ENCODE results near the gene MED26. TPM values are rescaled to one million over a fixed set of nuclear protein-coding genes. Genes with fewer than 3 reads are reported as not detected.

The MED26 gene
- total RNA-seq, 3 donors from 2014 or later, result 5.6 to 10.0 (median 7.5) TPM

GRCh38 chr19:16603090-16603489 is 24.9 kb downstream of the MED26 start:
- TF ChIP-seq POLR2A (IDR thresholded peaks at IDR 0.05) (no peak), POLR2AphosphoS5 (IDR thresholded peaks at IDR 0.05) (no peak)
- TF ChIP-seq, protein P1, sequence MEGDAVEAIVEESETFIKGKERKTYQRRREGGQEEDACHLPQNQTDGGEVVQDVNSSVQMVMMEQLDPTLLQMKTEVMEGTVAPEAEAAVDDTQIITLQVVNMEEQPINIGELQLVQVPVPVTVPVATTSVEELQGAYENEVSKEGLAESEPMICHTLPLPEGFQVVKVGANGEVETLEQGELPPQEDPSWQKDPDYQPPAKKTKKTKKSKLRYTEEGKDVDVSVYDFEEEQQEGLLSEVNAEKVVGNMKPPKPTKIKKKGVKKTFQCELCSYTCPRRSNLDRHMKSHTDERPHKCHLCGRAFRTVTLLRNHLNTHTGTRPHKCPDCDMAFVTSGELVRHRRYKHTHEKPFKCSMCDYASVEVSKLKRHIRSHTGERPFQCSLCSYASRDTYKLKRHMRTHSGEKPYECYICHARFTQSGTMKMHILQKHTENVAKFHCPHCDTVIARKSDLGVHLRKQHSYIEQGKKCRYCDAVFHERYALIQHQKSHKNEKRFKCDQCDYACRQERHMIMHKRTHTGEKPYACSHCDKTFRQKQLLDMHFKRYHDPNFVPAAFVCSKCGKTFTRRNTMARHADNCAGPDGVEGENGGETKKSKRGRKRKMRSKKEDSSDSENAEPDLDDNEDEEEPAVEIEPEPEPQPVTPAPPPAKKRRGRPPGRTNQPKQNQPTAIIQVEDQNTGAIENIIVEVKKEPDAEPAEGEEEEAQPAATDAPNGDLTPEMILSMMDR (IDR thresholded peaks at IDR 0.05), result no peak
- no peak for DNase-seq (ENCODE audit: low spot score in 2 of 2)
- H3K4me1 ChIP-seq, result no peaks in the 10 kb centered on the region

GRCh38 chr19:16601378-16602052 is 26.5 kb downstream of the MED26 start:
- Histone ChIP-seq H3K36me3 (no peaks in the 10 kb centered on the region), H3K27me3 (no peaks in the 10 kb centered on the region), H3K4me3 (no peak overlapping the region), H3K4me1 (no peaks in the 10 kb centered on the region), H3K9me3 (no peaks in the 10 kb centered on the region), H3K27ac (no peak overlapping the region)
- intact Hi-C loops (cut with DNase I; ENCODE audit: low total_unique reads), result no loop called here
- TF ChIP-seq POLR2A (IDR thresholded peaks at IDR 0.05) (no peak), POLR2AphosphoS5 (IDR thresholded peaks at IDR 0.05) (no peak)
- TF ChIP-seq, protein P1 (IDR thresholded peaks at IDR 0.05), result no peak
- no peak for DNase-seq (ENCODE audit: low spot score in 2 of 2)

More at GRCh38 chr19:16603090-16603489, 24.9 kb downstream of the MED26 start:
- Histone ChIP-seq H3K27me3 (no peaks in the 10 kb centered on the region), H3K36me3 (no peaks in the 10 kb centered on the region), H3K27ac (no peak overlapping the region), H3K9me3 (no peaks in the 10 kb centered on the region), H3K4me3 (no peak overlapping the region)
- intact Hi-C loops (cut with DNase I; ENCODE audit: low total_unique reads), result no loop called here

DNA sequence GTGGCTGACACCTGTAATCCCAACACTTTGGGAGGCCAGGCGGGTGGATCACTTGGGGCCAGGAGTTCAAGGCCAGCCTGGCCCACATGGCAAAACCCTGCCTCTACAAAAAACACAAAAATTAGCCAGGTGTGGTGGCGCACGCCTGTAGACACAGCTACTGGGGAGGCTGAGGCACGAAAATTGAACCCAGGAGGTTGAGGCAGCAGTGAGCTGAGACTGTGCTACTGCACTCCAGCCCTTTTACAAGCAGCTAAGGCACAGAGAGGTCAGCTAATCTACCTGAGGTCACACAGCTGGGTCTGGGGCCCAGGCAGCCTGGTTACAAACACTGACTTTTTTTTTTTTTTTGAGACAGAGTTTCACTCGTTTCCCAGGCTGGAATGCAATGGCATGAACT is 27.2 kb downstream of the MED26 start:
- no peaks in the 10 kb centered on the region for H3K36me3 ChIP-seq
- no peaks in the 10 kb centered on the region for H3K9me3 ChIP-seq
- H3K27ac ChIP-seq, result no peak overlapping the region
- intact Hi-C loops (cut with DNase I; ENCODE audit: low total_unique reads), result no loop called here
- no peaks in the 10 kb centered on the region for H3K27me3 ChIP-seq
- no peak for TF ChIP-seq POLR2AphosphoS5 (IDR thresholded peaks at IDR 0.05)
- no peak overlapping the region for H3K4me3 ChIP-seq
- no peak for DNase-seq (ENCODE audit: low spot score in 2 of 2)
- H3K4me1 ChIP-seq, result no peaks in the 10 kb centered on the region

- Histone ChIP-seq H3K9me3 (no peaks in the 10 kb centered on the region), H3K4me3 (no peak overlapping the region), H3K4me1 (no peaks in the 10 kb centered on the region), H3K36me3 (no peaks in the 10 kb centered on the region), H3K27ac (no peak overlapping the region), H3K27me3 (no peaks in the 10 kb centered on the region)
- DNase-seq (ENCODE audit: low spot score in 2 of 2), result no peak
- TF ChIP-seq POLR2AphosphoS5 (IDR thresholded peaks at IDR 0.05) (no peak), POLR2A (IDR thresholded peaks at IDR 0.05) (no peak)
- TF ChIP-seq, protein P1 (IDR thresholded peaks at IDR 0.05), result no peak
- intact Hi-C loops (cut with DNase I; ENCODE audit: low total_unique reads), result no loop called here
Observed at GRCh38 chr19:16599655-16600346, 28.2 kb downstream of the MED26 start.

GRCh38 chr19:16598848-16599247 is 29.2 kb downstream of the MED26 start:
- DNase-seq (ENCODE audit: low spot score in 2 of 2), result no peak
- Histone ChIP-seq H3K4me1 (no peaks in the 10 kb centered on the region), H3K4me3 (no peak overlapping the region), H3K27ac (no peak overlapping the region), H3K36me3 (no peaks in the 10 kb centered on the region), H3K27me3 (no peaks in the 10 kb centered on the region), H3K9me3 (no peaks in the 10 kb centered on the region)
- intact Hi-C loops (cut with DNase I; ENCODE audit: low total_unique reads), result no loop called here
- TF ChIP-seq POLR2AphosphoS5 (IDR thresholded peaks at IDR 0.05) (no peak), POLR2A (IDR thresholded peaks at IDR 0.05) (no peak)
- TF ChIP-seq, protein P1 (IDR thresholded peaks at IDR 0.05), result no peak
